ENCODE data around the gene GLT1D1. TPM values are rescaled to one million over a fixed set of nuclear protein-coding genes. Genes with fewer than 3 reads are reported as not detected.
A peak's percentile ranks its signal among the peaks of the same experiment; 100 is the strongest.

The GLT1D1 gene
- total RNA-seq, 6 donors from 2014 or later, result 4.1 to 8.3 (median 6.5) TPM

GRCh38 chr12:128807161-128807724 is 46.0 kb upstream of the GLT1D1 start:
- WGBS, 2 donors, result 70 to 83% methylated on average over 12 to 13 of the region's 14 CpGs
- Histone ChIP-seq H3K36me3 (peaks cover 0 to 62% (median 26%) of the 10 kb centered on the region in 4 donors), H3K27me3 (no peaks in the 10 kb centered on the region), H3K4me1 (peaks cover 7 to 16% (median 13%) of the 10 kb centered on the region in 4 donors), H3K9me3 (peaks cover 0 to 2% (median 0%) of the 10 kb centered on the region in 4 donors), H3K27ac (peak overlapping the region in 2 of 4 donors; percentile 11 to 46), H3K4me3 (no peak overlapping the region)
- ATAC-seq (ENCODE audit: low FRiP score in 2 of 2), result peak; percentile 39 to 77
- no peak for DNase-seq
- TF ChIP-seq POLR2A (IDR thresholded peaks at IDR 0.05), result no peak
- no peak for TF ChIP-seq CTCF (IDR thresholded peaks at IDR 0.05)
- TF ChIP-seq EP300 (IDR thresholded peaks at IDR 0.05), result no peak
- no peak for TF ChIP-seq POLR2AphosphoS5 (IDR thresholded peaks at IDR 0.05)

- Histone ChIP-seq H3K9me3 (peaks cover 0 to 2% (median 0%) of the 10 kb centered on the region in 4 donors), H3K4me3 (no peak overlapping the region), H3K27me3 (no peaks in the 10 kb centered on the region), H3K4me1 (peaks cover 7 to 16% (median 13%) of the 10 kb centered on the region in 4 donors), H3K36me3 (peaks cover 0 to 64% (median 32%) of the 10 kb centered on the region in 4 donors), H3K27ac (no peak overlapping the region)
- DNase-seq (no peak), ATAC-seq (ENCODE audit: low FRiP score in 2 of 2) (no peak)
- WGBS, 2 donors, result 81 to 97% methylated on average over 12 of the region's 12 CpGs
- TF ChIP-seq POLR2AphosphoS5 (IDR thresholded peaks at IDR 0.05), result no peak
- no peak for TF ChIP-seq EP300 (IDR thresholded peaks at IDR 0.05)
- no peak for TF ChIP-seq POLR2A (IDR thresholded peaks at IDR 0.05)
- no peak for TF ChIP-seq CTCF (IDR thresholded peaks at IDR 0.05)
Measured at GRCh38 chr12:128808651-128809050, 44.6 kb upstream of the GLT1D1 start.

- TF ChIP-seq POLR2A (IDR thresholded peaks at IDR 0.05) (no peak), EP300 (IDR thresholded peaks at IDR 0.05) (no peak), POLR2AphosphoS5 (IDR thresholded peaks at IDR 0.05) (no peak), CTCF (IDR thresholded peaks at IDR 0.05) (no peak)
- H3K27me3 ChIP-seq, result no peaks in the 10 kb centered on the region
- DNase-seq (no peak), ATAC-seq (ENCODE audit: low FRiP score in 2 of 2) (peak; percentile 57 to 69)
- peak overlapping the region; percentile 15 to 48 (median 24) for H3K27ac ChIP-seq
- H3K4me3 ChIP-seq, result peak overlapping the region in 1 of 4 donors; percentile 2
- H3K4me1 ChIP-seq, result peaks cover 7 to 16% (median 13%) of the 10 kb centered on the region in 4 donors
- WGBS, 2 donors, result 62 to 72% methylated on average over 14 of the region's 14 CpGs
- H3K36me3 ChIP-seq, result peaks cover 0 to 60% (median 28%) of the 10 kb centered on the region in 4 donors
- no peaks in the 10 kb centered on the region for H3K9me3 ChIP-seq
Measured at GRCh38 chr12:128810182-128811127, 42.8 kb upstream of the GLT1D1 start.

- H3K4me1 ChIP-seq, result peaks cover 7 to 23% (median 13%) of the 10 kb centered on the region in 4 donors
- TF ChIP-seq EP300 (IDR thresholded peaks at IDR 0.05) (no peak), CTCF (IDR thresholded peaks at IDR 0.05) (no peak), POLR2AphosphoS5 (IDR thresholded peaks at IDR 0.05) (no peak), POLR2A (IDR thresholded peaks at IDR 0.05) (no peak)
- no peaks in the 10 kb centered on the region for H3K9me3 ChIP-seq
- no peaks in the 10 kb centered on the region for H3K27me3 ChIP-seq
- DNase-seq (no peak), ATAC-seq (ENCODE audit: low FRiP score in 2 of 2) (no peak)
- H3K4me3 ChIP-seq, result no peak overlapping the region
- WGBS, 2 donors, result 80 to 88% methylated on average over 9 of the region's 9 CpGs
- H3K27ac ChIP-seq, result no peak overlapping the region
- H3K36me3 ChIP-seq, result peaks cover 0 to 56% (median 28%) of the 10 kb centered on the region in 4 donors
Measured at GRCh38 chr12:128811806-128812205, 41.5 kb upstream of the GLT1D1 start.

Measured in upper lobe of left lung (tissue), 6 donors.